OCI-LY3 (cell line): Measurements from ENCODE around the gene CACNA2D1.
A peak's percentile ranks its signal among the peaks of the same experiment; 100 is the strongest.

Experiments used
- H2AFZ ChIP-seq: fragments of 200-600, 300-600 bp; shearing (Covaris generic); 2 replicates; pipeline ENCODE4 v1.6.0; 2014; ENCODE audit warnings: antibody characterized with exemption, low read depth, low read length
- H3K27ac ChIP-seq: fragments of 200-600, 300-600 bp; sonication (generic); 2 replicates; pipeline ENCODE4 v1.5.1; 2014; ENCODE audit warnings: mild to moderate bottlenecking, low read length, moderate library complexity, mixed read lengths
- H3K27me3 ChIP-seq: fragments of 200-600, 300-600 bp; sonication (generic); 2 replicates; pipeline ENCODE4 v1.6.1; 2014; ENCODE audit warnings: low read depth, low read length, mixed read lengths
- H3K36me3 ChIP-seq: fragments of 200-600, 300-600 bp; sonication (generic); replicated peaks from 2 replicates; pipeline ENCODE3; 2014; ENCODE audit warnings: low read depth, low read length, mixed read lengths
- H3K4me1 ChIP-seq: fragments of 300-600, 200-600 bp; sonication (generic); 2 replicates; pipeline ENCODE4 v1.6.1; 2014; ENCODE audit warnings: low read length, mixed read lengths
- H3K4me2 ChIP-seq: fragments of 200-600, 300-600 bp; sonication (generic); 2 replicates; pipeline ENCODE4 v1.6.1; 2014; ENCODE audit warnings: low read length, mixed read lengths
- H3K4me3 ChIP-seq: fragments of 300-600, 200-600 bp; sonication (generic); 2 replicates; pipeline ENCODE4 v1.5.1; 2014; ENCODE audit warnings: antibody characterized with exemption, mild to moderate bottlenecking, low read length, moderate library complexity
- H3K79me2 ChIP-seq: fragments of 300-600, 200-600 bp; shearing (Covaris generic); 2 replicates; pipeline ENCODE4 v1.6.1; 2014; ENCODE audit warnings: mild to moderate bottlenecking, low read length, mixed read lengths
- H3K9ac ChIP-seq: fragments of 300-600, 200-600 bp; shearing (Covaris generic); 2 replicates; pipeline ENCODE4 v1.6.0; 2014; ENCODE audit warnings: mild to moderate bottlenecking, low read length, moderate library complexity
- H3K9me3 ChIP-seq: fragments of 200-600, 300-600 bp; shearing (Covaris generic); 2 replicates; pipeline ENCODE4 v1.6.1; 2014; ENCODE audit warnings: low read length, mixed read lengths; ENCODE audit not compliant: insufficient read depth
- H4K20me1 ChIP-seq: fragments of 200-600, 300-600 bp; sonication (generic); 2 replicates; pipeline ENCODE4 v1.6.1; 2016; ENCODE audit warnings: low read length, mixed read lengths; ENCODE audit not compliant: insufficient read depth
- CTCF ChIP-seq: fragments of 200-600, 300-600 bp; sonication (generic); IDR thresholded peaks from 2 replicates; pipeline ENCODE4 v1.5.1; 2014; ENCODE audit warnings: antibody characterized with exemption, low read length, low read depth
- EZH2phosphoT487 ChIP-seq: fragments of 200-600 bp; shearing (Covaris generic); IDR thresholded peaks from 2 replicates; pipeline ENCODE4 v1.6.1; 2018; ENCODE audit warnings: antibody characterized with exemption, mixed run types, low read depth

The CACNA2D1 gene

GRCh38 chr7:82294865-82295264, 148.7 kb downstream of the CACNA2D1 start:
- Histone ChIP-seq H2AFZ (no peak overlapping the region), H3K27ac (no peak overlapping the region), H3K27me3 (no peaks in the 10 kb centered on the region), H3K79me2 (no peaks in the 10 kb centered on the region), H3K4me3 (no peak overlapping the region), H3K4me2 (no peak overlapping the region), H3K4me1 (peaks cover 17% of the 10 kb centered on the region), H3K36me3 (no peaks in the 10 kb centered on the region), H3K9me3 (no peaks in the 10 kb centered on the region), H3K9ac (no peak overlapping the region), H4K20me1 (no peaks in the 10 kb centered on the region)
- no peak for TF ChIP-seq EZH2phosphoT487
- TF ChIP-seq CTCF: no peak

- Histone ChIP-seq H3K9me3 (no peaks in the 10 kb centered on the region), H3K4me3 (no peak overlapping the region), H3K4me1 (peaks cover 17% of the 10 kb centered on the region), H3K79me2 (no peaks in the 10 kb centered on the region), H4K20me1 (no peaks in the 10 kb centered on the region), H3K27me3 (no peaks in the 10 kb centered on the region), H3K4me2 (no peak overlapping the region), H3K9ac (no peak overlapping the region), H3K36me3 (no peaks in the 10 kb centered on the region), H2AFZ (no peak overlapping the region), H3K27ac (no peak overlapping the region)
- no peak for TF ChIP-seq CTCF
- no peak for TF ChIP-seq EZH2phosphoT487
Measured at GRCh38 chr7:82294382-82294784, 149.2 kb downstream of the CACNA2D1 start.

GRCh38 chr7:82293467-82293866, 150.1 kb downstream of the CACNA2D1 start:
- Histone ChIP-seq H3K4me1 (peaks cover 17% of the 10 kb centered on the region), H3K4me3 (no peak overlapping the region), H3K27me3 (no peaks in the 10 kb centered on the region), H3K9ac (no peak overlapping the region), H3K9me3 (no peaks in the 10 kb centered on the region), H2AFZ (no peak overlapping the region), H3K27ac (no peak overlapping the region), H3K4me2 (no peak overlapping the region), H3K36me3 (no peaks in the 10 kb centered on the region), H3K79me2 (no peaks in the 10 kb centered on the region), H4K20me1 (no peaks in the 10 kb centered on the region)
- TF ChIP-seq EZH2phosphoT487 (no peak), CTCF (no peak)

GRCh38 chr7:82291931-82292330, 151.6 kb downstream of the CACNA2D1 start:
- H3K36me3 ChIP-seq: no peaks in the 10 kb centered on the region
- no peaks in the 10 kb centered on the region for H4K20me1 ChIP-seq
- H3K4me3 ChIP-seq: no peak overlapping the region
- H2AFZ ChIP-seq: no peak overlapping the region
- peaks cover 17% of the 10 kb centered on the region for H3K4me1 ChIP-seq
- H3K27ac ChIP-seq: no peak overlapping the region
- no peaks in the 10 kb centered on the region for H3K79me2 ChIP-seq
- no peaks in the 10 kb centered on the region for H3K27me3 ChIP-seq
- peak overlapping the region; percentile 28 for H3K4me2 ChIP-seq
- no peaks in the 10 kb centered on the region for H3K9me3 ChIP-seq
- TF ChIP-seq EZH2phosphoT487 (no peak), CTCF (no peak)
- no peak overlapping the region for H3K9ac ChIP-seq
